Measurements from ENCODE around the gene CLNK. TPM values are rescaled to one million over a fixed set of nuclear protein-coding genes. Genes with fewer than 3 reads are reported as not detected.

Gene CLNK
- total and polyA plus RNA-seq, 2 of the 13 experiments (the other 11 are each of a cell fraction or from before 2014, with no cell fraction given), result not detected

- Histone ChIP-seq H3K27me3 (ENCODE audit: control insufficient read depth in 1 of 2, insufficient read depth in 2 of 2, low read length in 2 of 2) (no peaks in the 10 kb centered on the region), H3K9ac (ENCODE audit: insufficient read depth, low read depth, low read length) (no peak overlapping the region), H4K20me1 (ENCODE audit: insufficient read depth, low read length) (no peaks in the 10 kb centered on the region), H3K4me3 (replicated peaks in 1 of 3; ENCODE audit: insufficient read depth in 1 of 3, low read depth in 2 of 3, low read length in 3 of 3) (no peak overlapping the region), H3K79me2 (ENCODE audit: insufficient read depth, low read length) (no peaks in the 10 kb centered on the region), H3K36me3 (replicated peaks in 1 of 2; ENCODE audit: control insufficient read depth in 1 of 2, insufficient read depth in 2 of 2, low read length in 2 of 2) (no peaks in the 10 kb centered on the region), H3K4me2 (ENCODE audit: low read depth, low read length) (no peak overlapping the region), H3K27ac (ENCODE audit: extremely low read length, insufficient read depth, low read length) (no peak overlapping the region), H3K9me3 (ENCODE audit: low read length) (no peaks in the 10 kb centered on the region), H3K4me1 (ENCODE audit: insufficient read depth, low read length) (no peaks in the 10 kb centered on the region), H2AFZ (ENCODE audit: low read length) (no peak overlapping the region)
- WGBS (ENCODE audit: low lambda C conversion rate), result 8% methylated on average over 5 of the region's 5 CpGs
- BruUV-seq (replicated peaks), result no TSS peak
- no peak for ATAC-seq
- FAIRE-seq, result no peak
- POLR2A ChIA-PET, result no interaction called here
- TF ChIP-seq NFIB (CRISPR knock-in tag; IDR thresholded peaks at IDR 0.05; ENCODE audit: borderline replicate concordance) (no peak), KLF16 (CRISPR knock-in tag; IDR thresholded peaks at IDR 0.05) (no peak), ZBTB44 (CRISPR knock-in tag; IDR thresholded peaks at IDR 0.05) (no peak), KDM4B (CRISPR knock-in tag; IDR thresholded peaks at IDR 0.05) (no peak), ZHX1 (CRISPR knock-in tag; IDR thresholded peaks at IDR 0.05; ENCODE audit: low read depth) (no peak), HMGXB3 (CRISPR knock-in tag; IDR thresholded peaks at IDR 0.05; ENCODE audit: borderline replicate concordance) (no peak), CSRNP2 (CRISPR knock-in tag; conservative IDR thresholded peaks at IDR 0.05; ENCODE audit: low read depth) (no peak), ZNF329 (CRISPR knock-in tag; IDR thresholded peaks at IDR 0.05; ENCODE audit: low read depth) (no peak), ZBTB39 (CRISPR knock-in tag; IDR thresholded peaks at IDR 0.05) (no peak), SCMH1 (CRISPR knock-in tag; IDR thresholded peaks at IDR 0.05; ENCODE audit: borderline replicate concordance) (no peak)
- CTCF ChIA-PET (ENCODE audit: low intra/inter-chr PET ratio, low total read pairs), result no interaction called here
- no peak for DNase-seq (ENCODE audit: low spot score)
- intact Hi-C loops (cut with micrococcal nuclease; ENCODE audit: unreplicated experiment) (no loop called here), in situ Hi-C loops (cut with HindIII; ENCODE audit: extremely low pct_ligation_motif_present, low pct_unique_long_range_greater_than_20kb) (no loop called here)
These were observed 3.0 kb upstream of the CLNK start for GRCh38 chr4:10687526-10687925.
